HepG2 (cell line): ENCODE results near the gene COPS3. TPM values are rescaled to one million over a fixed set of nuclear protein-coding genes. Genes with fewer than 3 reads are reported as not detected.
A peak's percentile ranks its signal among the peaks of the same experiment; 100 is the strongest.

Experiments
- ADNP ChIP-seq: sonication (generic); formaldehyde crosslinking; IDR thresholded peaks from 2 replicates; pipeline ENCODE4 v1.4.0; 2020; ENCODE audit warnings: missing genetic modification reagents
- CHD4 ChIP-seq: fragments of 200-600 bp; sonication (generic); IDR thresholded peaks from 2 replicates; pipeline ENCODE4 v1.7.0; 2017; ENCODE audit warnings: mild to moderate bottlenecking, low read length, borderline replicate concordance
- DNMT3B ChIP-seq: conservative IDR thresholded peaks from 2 replicates; pipeline ENCODE4 v1.6.1; 2016; ENCODE audit warnings: missing biosample characterization, control low read depth
- FOXM1 ChIP-seq: sonication (generic); formaldehyde crosslinking; IDR thresholded peaks from 2 replicates; pipeline ENCODE4 v1.5.0; 2020; ENCODE audit warnings: missing genetic modification reagents
- GFI1 ChIP-seq: sonication (generic); formaldehyde crosslinking; IDR thresholded peaks from 2 replicates; pipeline ENCODE4 v1.5.0; 2020; ENCODE audit warnings: missing genetic modification reagents, mild to moderate bottlenecking, borderline replicate concordance
- KAT8 ChIP-seq: IDR thresholded peaks from 2 replicates; pipeline ENCODE4 v1.6.1; 2016; ENCODE audit warnings: missing genetic modification reagents, missing compliant biosample characterization
- MAFK ChIP-seq, 2 experiments: IDR thresholded peaks in 1 of 2; conservative IDR thresholded peaks in 1 of 2; 2 replicates each; pipeline ENCODE4 v1.6.1; 2011; ENCODE audit warnings: improper control_type of control experiment in 2 of 2, low read length in 2 of 2
- MAZ ChIP-seq, 2 experiments: sonication (generic) in 1 of 2; formaldehyde crosslinking in 1 of 2; IDR thresholded peaks; 2 replicates each; pipeline versions ENCODE4 v1.5.0 to v1.6.1; 2012 to 2020; ENCODE audit warnings: low read depth in 2 of 2, mild to moderate bottlenecking in 2 of 2, borderline replicate concordance in 1 of 2, improper control_type of control experiment in 1 of 2, low read length in 1 of 2, missing genetic modification reagents in 1 of 2, moderate library complexity in 1 of 2
- NFE2L1 ChIP-seq: sonication (generic); formaldehyde crosslinking; IDR thresholded peaks from 2 replicates; pipeline ENCODE4 v1.4.0; 2020; ENCODE audit warnings: missing genetic modification reagents, mild to moderate bottlenecking, borderline replicate concordance
- NFYB ChIP-seq: sonication (generic); formaldehyde crosslinking; IDR thresholded peaks from 2 replicates; pipeline ENCODE4 v1.4.0; 2020; ENCODE audit warnings: missing genetic modification reagents
- PPARG ChIP-seq: conservative IDR thresholded peaks from 2 replicates; pipeline ENCODE4 v1.6.1; 2016; ENCODE audit warnings: missing biosample characterization, missing genetic modification reagents
- RBM39 ChIP-seq: fragments of 200-400 bp; formaldehyde crosslinking; IDR thresholded peaks from one replicate; pipeline ENCODE4 v1.6.1; 2018; ENCODE audit warnings: antibody characterized with exemption, mild to moderate bottlenecking, low read depth, low read length; ENCODE audit not compliant: poor library complexity, severe bottlenecking
- RFX1 ChIP-seq: fragments of 450-650 bp; IDR thresholded peaks from 2 replicates; pipeline ENCODE4 v1.6.1; 2017
- TBX2 ChIP-seq: sonication (generic); formaldehyde crosslinking; IDR thresholded peaks from 2 replicates; pipeline ENCODE4 v1.5.0; 2020; ENCODE audit warnings: missing genetic modification reagents, mild to moderate bottlenecking, borderline replicate concordance
- ZBTB4 ChIP-seq: sonication (generic); formaldehyde crosslinking; IDR thresholded peaks from 2 replicates; pipeline ENCODE4 v1.4.0; 2020; ENCODE audit warnings: missing genetic modification reagents, mild to moderate bottlenecking, borderline replicate concordance
- ZFP41 ChIP-seq: sonication (generic); formaldehyde crosslinking; IDR thresholded peaks from 2 replicates; pipeline ENCODE4 v1.4.0; 2020; ENCODE audit warnings: mild to moderate bottlenecking, missing genetic modification reagents, borderline replicate concordance
- ZNF367 ChIP-seq: sonication (generic); formaldehyde crosslinking; IDR thresholded peaks from 2 replicates; pipeline ENCODE4 v1.4.0; 2020; ENCODE audit warnings: missing genetic modification reagents, borderline replicate concordance
- ZNF430 ChIP-seq: sonication (generic); formaldehyde crosslinking; IDR thresholded peaks from 2 replicates; pipeline ENCODE4 v1.9.0; 2021; ENCODE audit warnings: mild to moderate bottlenecking, missing genetic modification reagents
- ZNF616 ChIP-seq: sonication (generic); formaldehyde crosslinking; IDR thresholded peaks from 2 replicates; pipeline ENCODE4 v1.5.0; 2020; ENCODE audit warnings: low read depth, mild to moderate bottlenecking, missing genetic modification reagents
- ZNF644 ChIP-seq: IDR thresholded peaks from 2 replicates; pipeline ENCODE4 v1.6.1; 2016; ENCODE audit warnings: low read depth
- ZNF652 ChIP-seq: IDR thresholded peaks from 2 replicates; pipeline ENCODE4 v1.6.1; 2016; ENCODE audit warnings: low read depth, borderline replicate concordance
- polyA plus RNA-seq, 8 experiments: library from polyadenylated mRNA; depleted of rRNA in 3 of 8; stranded (reverse) in 7 of 8; unstranded in 1 of 8; fragments of >200 nt; fragmentation: Illumina TruSeq in 4 of 8; extraction: Trizol in 4 of 8; gene quantifications; 2 replicates each; pipeline versions ENCODE4 v1.2.1 to v1.2.3, GENCODE V29; 2011 to 2016; ENCODE audit warnings: low read depth in 4 of 8, missing spikeins in 1 of 8, mixed read lengths in 1 of 8; ENCODE audit not compliant: insufficient read depth in 1 of 8
- total RNA-seq, 5 experiments: library from RNA; depleted of rRNA; stranded (reverse); fragments of >200 nt; fragmentation: Illumina TruSeq; extraction: Trizol; gene quantifications; 2 replicates each; pipeline ENCODE4 v1.2.3, GENCODE V29; 2016; ENCODE audit warnings: low read depth in 1 of 5
- TF ChIP-seq, protein P1 (sequence below): IDR thresholded peaks from 2 replicates; pipeline ENCODE4 v1.6.1; 2016; ENCODE audit warnings: missing compliant biosample characterization, missing genetic modification reagents, borderline replicate concordance
- TF ChIP-seq, protein P2 (sequence below): sonication (generic); formaldehyde crosslinking; IDR thresholded peaks from 2 replicates; pipeline ENCODE4 v1.4.0; 2020; ENCODE audit warnings: missing genetic modification reagents

The COPS3 gene
- total and polyA plus RNA-seq, 2 of the 13 experiments (the other 11 are each of a cell fraction or from before 2014, with no cell fraction given), result 46.3 to 103 TPM

DNA sequence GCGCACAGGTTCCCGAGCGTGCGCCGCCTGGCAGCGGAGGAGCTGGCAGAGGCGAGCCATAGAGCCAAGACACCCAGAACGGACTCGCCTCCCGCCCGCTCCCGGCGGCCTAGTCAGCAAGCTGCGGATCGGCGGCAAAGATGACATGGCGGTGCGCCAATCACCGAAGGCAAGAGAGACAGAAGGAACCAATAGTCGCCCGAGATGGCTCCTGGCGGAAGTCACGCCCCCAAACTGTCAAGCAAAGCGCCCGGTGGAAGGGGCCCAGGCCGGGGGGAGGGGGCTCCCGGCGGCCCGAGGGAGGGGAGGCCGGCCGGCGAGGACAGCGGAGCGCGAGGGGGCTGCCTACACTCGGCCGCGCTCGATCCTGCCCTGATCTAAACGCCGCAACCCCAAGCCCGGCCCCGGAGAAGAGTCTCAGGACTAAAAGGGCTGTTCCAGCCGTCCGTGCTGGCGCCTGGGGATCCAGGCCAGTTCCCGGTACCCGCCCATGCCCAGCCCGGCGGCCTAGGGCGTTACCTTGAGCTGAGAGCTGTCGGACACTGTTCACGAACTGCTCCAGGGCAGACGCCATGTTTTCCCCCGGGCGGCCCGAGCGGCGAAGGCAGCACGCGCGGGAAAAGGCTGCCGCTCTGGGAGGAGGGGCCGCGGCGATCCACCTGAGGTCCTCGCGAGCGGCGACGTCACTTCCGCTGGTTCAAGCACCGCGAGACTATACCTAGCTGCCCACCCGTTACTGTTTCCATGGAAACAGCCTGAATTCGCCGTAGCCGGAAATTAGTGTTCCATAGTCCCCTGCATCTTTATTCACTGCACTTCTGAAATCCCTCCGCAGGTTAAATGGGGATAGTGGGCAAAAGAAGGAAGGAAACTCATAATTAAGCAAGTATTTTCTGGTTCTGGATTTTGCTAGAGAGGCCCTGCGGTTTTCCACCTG, at the start of gene COPS3 (continued):
- TF ChIP-seq NFE2L1 (CRISPR knock-in tag), result no peak
- TF ChIP-seq RBM39, result peak; percentile 81
- TF ChIP-seq ZFP41 (CRISPR knock-in tag), result 0 out of 2 replicates have a peak, but pooled peaks have one; percentile 59
- 0 out of 2 replicates have a peak, but pooled peaks have one; percentile 51 for TF ChIP-seq DNMT3B (CRISPR knock-in tag)
- peak; percentile 69 to 78 for TF ChIP-seq MAFK (conservative IDR thresholded peaks at IDR 0.05 in 1 of 2, IDR thresholded peaks at IDR 0.05 in 1 of 2; ENCODE audit: low read length in 2 of 2)
- TF ChIP-seq, protein P1, sequence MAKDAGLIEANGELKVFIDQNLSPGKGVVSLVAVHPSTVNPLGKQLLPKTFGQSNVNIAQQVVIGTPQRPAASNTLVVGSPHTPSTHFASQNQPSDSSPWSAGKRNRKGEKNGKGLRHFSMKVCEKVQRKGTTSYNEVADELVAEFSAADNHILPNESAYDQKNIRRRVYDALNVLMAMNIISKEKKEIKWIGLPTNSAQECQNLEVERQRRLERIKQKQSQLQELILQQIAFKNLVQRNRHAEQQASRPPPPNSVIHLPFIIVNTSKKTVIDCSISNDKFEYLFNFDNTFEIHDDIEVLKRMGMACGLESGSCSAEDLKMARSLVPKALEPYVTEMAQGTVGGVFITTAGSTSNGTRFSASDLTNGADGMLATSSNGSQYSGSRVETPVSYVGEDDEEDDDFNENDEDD (CRISPR knock-in tag), result peak; percentile 95
- no peak for TF ChIP-seq CHD4
- TF ChIP-seq TBX2 (CRISPR knock-in tag), result peak; percentile 55
- TF ChIP-seq, protein P2, sequence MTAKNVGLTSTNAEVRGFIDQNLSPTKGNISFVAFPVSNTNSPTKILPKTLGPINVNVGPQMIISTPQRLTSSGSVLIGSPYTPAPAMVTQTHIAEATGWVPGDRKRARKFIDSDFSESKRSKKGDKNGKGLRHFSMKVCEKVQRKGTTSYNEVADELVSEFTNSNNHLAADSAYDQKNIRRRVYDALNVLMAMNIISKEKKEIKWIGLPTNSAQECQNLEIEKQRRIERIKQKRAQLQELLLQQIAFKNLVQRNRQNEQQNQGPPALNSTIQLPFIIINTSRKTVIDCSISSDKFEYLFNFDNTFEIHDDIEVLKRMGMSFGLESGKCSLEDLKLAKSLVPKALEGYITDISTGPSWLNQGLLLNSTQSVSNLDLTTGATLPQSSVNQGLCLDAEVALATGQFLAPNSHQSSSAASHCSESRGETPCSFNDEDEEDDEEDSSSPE (CRISPR knock-in tag), result peak; percentile 95
- no peak for TF ChIP-seq ZNF644 (CRISPR knock-in tag)
- TF ChIP-seq MAZ (IDR thresholded peaks at IDR 0.05; ENCODE audit: borderline replicate concordance, low read depth, low read length), result 0 out of 2 replicates have a peak, but pooled peaks have one; percentile 51
- TF ChIP-seq MAZ (CRISPR knock-in tag; IDR thresholded peaks at IDR 0.05; ENCODE audit: low read depth), result peak; percentile 85; the same call in 1 of the 2 replicates
- no peak for TF ChIP-seq ADNP (CRISPR knock-in tag)
- TF ChIP-seq PPARG, result 0 out of 2 replicates have a peak, but pooled peaks have one; percentile 19
- TF ChIP-seq ZNF367, result no peak
- peak; percentile 85 for TF ChIP-seq KAT8 (CRISPR knock-in tag)
- TF ChIP-seq RFX1, result peak; percentile 90
- peak; percentile 75; the same call in 1 of the 2 replicates for TF ChIP-seq ZNF430
- no peak for TF ChIP-seq ZNF652 (CRISPR knock-in tag)
- 0 out of 2 replicates have a peak, but pooled peaks have one; percentile 23 for TF ChIP-seq ZBTB4 (CRISPR knock-in tag)
- TF ChIP-seq NFYB (CRISPR knock-in tag), result peak; percentile 88
- TF ChIP-seq GFI1 (CRISPR knock-in tag), result peak; percentile 58; the same call in 1 of the 2 replicates
- 0 out of 2 replicates have a peak, but pooled peaks have one; percentile 19 for TF ChIP-seq ZNF616 (CRISPR knock-in tag)
- TF ChIP-seq FOXM1, result 0 out of 2 replicates have a peak, but pooled peaks have one; percentile 78
